AG10803 (cell line): Measurements from ENCODE around the gene ARHGEF38.
A peak's percentile ranks its signal among the peaks of the same experiment; 100 is the strongest.

Experiments used
- DNase-seq: peaks from one replicate; pipeline ENCODE4 v3.0.0; 2010; ENCODE audit warnings: low read depth
- H3K4me3 ChIP-seq: 2 replicates; pipeline ENCODE4 v1.5.1; 2011; ENCODE audit warnings: mild to moderate bottlenecking, low read length, control low read depth
- CTCF ChIP-seq: conservative IDR thresholded peaks from 2 replicates; pipeline ENCODE4 v1.5.1; 2011; ENCODE audit warnings: mild to moderate bottlenecking, low read length, control low read depth, inconsistent platforms

Gene ARHGEF38

GRCh38 chr4:105551965-105552746, at the start of gene ARHGEF38:
TSS of gene ARHGEF38 (plus strand) at chr4:105552620. CDS start at chr4:105552766, 146 bp downstream.
- TF ChIP-seq CTCF: no peak
- H3K4me3 ChIP-seq: no peak within 1 kb of the TSS
- peak; percentile 27 for DNase-seq

- TF ChIP-seq CTCF: no peak
- DNase-seq: no peak
- H3K4me3 ChIP-seq: no peak overlapping the region
These were observed 48.9 kb upstream of the ARHGEF38 start for GRCh38 chr4:105503484-105503883.

- TF ChIP-seq CTCF: no peak
- no peak overlapping the region for H3K4me3 ChIP-seq
- DNase-seq: peak; percentile 6
These were observed 47.7 kb upstream of the ARHGEF38 start for GRCh38 chr4:105504744-105505143.

- DNase-seq: no peak
- no peak overlapping the region for H3K4me3 ChIP-seq
- TF ChIP-seq CTCF: no peak
These were observed 43.1 kb upstream of the ARHGEF38 start for GRCh38 chr4:105509291-105509690.

- TF ChIP-seq CTCF: no peak
- no peak for DNase-seq
- H3K4me3 ChIP-seq: no peak overlapping the region
These were observed 42.7 kb upstream of the ARHGEF38 start for GRCh38 chr4:105509714-105510113.

GRCh38 chr4:105510245-105510644, 42.2 kb upstream of the ARHGEF38 start:
- no peak for TF ChIP-seq CTCF
- no peak overlapping the region for H3K4me3 ChIP-seq
- DNase-seq: no peak
